HEK293 (cell line): ENCODE results near the gene TMEM255B.

Experiments used
- HOXA7 ChIP-seq: sonication (generic); formaldehyde crosslinking; IDR thresholded peaks from 2 replicates; pipeline ENCODE4 v1.8.1; 2022; ENCODE audit warnings: missing genetic modification reagents, borderline replicate concordance
- SP2 ChIP-seq: fragments of 450-650 bp; formaldehyde crosslinking; IDR thresholded peaks from 2 replicates; pipeline ENCODE4 v1.5.1; 2016; ENCODE audit warnings: missing biosample characterization, missing genetic modification characterization
- TF ChIP-seq, protein P1 (sequence below): fragments of 450-650 bp; formaldehyde crosslinking; IDR thresholded peaks from 2 replicates; pipeline ENCODE4 v1.5.1; 2016; ENCODE audit warnings: missing biosample characterization, missing genetic modification characterization

DNA sequence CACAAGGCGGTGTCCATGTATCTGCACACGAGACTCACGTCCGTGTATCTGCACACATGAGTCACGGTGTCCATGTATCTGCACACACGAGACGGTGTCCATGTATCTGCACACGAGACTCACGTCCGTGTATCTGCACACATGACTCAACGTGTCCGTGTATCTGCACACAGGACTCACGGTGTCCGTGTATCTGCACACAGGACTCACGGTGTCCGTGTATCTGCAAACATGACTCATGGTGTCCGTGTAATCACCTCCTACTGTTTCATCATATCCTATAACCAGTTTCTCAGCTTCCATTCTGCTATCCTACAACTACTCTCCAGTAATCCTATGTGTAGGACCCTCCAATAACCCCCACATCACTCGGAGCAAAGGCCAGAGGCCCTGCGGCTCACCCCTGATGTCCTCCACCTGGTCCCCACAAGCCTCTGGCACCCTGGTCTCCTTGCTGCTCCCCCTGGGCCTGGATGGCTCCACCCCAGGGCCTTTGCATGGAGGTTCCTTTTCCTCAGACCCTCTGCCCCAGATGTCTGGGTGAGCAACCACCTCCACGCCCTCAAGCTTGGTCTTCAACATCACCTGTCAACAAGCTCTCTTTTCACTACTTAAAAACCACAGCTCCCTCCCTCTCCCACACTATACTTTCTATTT is 2.5 kb upstream of the TMEM255B start:
- TF ChIP-seq, protein P1, sequence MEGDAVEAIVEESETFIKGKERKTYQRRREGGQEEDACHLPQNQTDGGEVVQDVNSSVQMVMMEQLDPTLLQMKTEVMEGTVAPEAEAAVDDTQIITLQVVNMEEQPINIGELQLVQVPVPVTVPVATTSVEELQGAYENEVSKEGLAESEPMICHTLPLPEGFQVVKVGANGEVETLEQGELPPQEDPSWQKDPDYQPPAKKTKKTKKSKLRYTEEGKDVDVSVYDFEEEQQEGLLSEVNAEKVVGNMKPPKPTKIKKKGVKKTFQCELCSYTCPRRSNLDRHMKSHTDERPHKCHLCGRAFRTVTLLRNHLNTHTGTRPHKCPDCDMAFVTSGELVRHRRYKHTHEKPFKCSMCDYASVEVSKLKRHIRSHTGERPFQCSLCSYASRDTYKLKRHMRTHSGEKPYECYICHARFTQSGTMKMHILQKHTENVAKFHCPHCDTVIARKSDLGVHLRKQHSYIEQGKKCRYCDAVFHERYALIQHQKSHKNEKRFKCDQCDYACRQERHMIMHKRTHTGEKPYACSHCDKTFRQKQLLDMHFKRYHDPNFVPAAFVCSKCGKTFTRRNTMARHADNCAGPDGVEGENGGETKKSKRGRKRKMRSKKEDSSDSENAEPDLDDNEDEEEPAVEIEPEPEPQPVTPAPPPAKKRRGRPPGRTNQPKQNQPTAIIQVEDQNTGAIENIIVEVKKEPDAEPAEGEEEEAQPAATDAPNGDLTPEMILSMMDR: no peak
- TF ChIP-seq HOXA7 (CRISPR knock-in tag): no peak
- TF ChIP-seq SP2: no peak
